A549 treated with GW870086 at 1 μM for 4 hours (cell line): ENCODE results near the gene SNX5. TPM values are rescaled to one million over a fixed set of nuclear protein-coding genes. Genes with fewer than 3 reads are reported as not detected.

Source experiments
- total RNA-seq: library from RNA; stranded (reverse); fragments of 200-300 nt; extraction: Qiagen RNA extraction; gene quantifications from 5 replicates; pipeline ENCODE4 v1.2.3, GENCODE V29; 2022; ENCODE audit warnings: low read depth

The SNX5 gene
- 223 to 242 TPM (median 237 TPM) in 5 replicates for total RNA-seq

GRCh38 chr20:17968366-17969277 is at the start of gene SNX5, which contains the start of gene MGME1:
Gene SNX5, minus strand, starts transcription at chr20:17968794. Its CDS starts 369 bp downstream, at chr20:17968425.
Gene MGME1, plus strand, starts transcription at chr20:17969018. Its CDS starts 842 bp downstream, at chr20:17969860.

Other genes with a start within 250 kb of the SNX5 start
- 38.5 to 45.1 TPM (median 41.4 TPM) in 5 replicates for gene MGME1, start 224 bp upstream of the SNX5 start, total RNA-seq
- 0.18 to 0.34 TPM (median 0.21 TPM) in 4 of 5 replicates, not detected in the other for gene OVOL2, start 89.1 kb upstream of the SNX5 start, total RNA-seq
- 8.6 to 10.1 TPM (median 9.9 TPM) in 5 replicates for gene KAT14, start 169.1 kb upstream of the SNX5 start, total RNA-seq
- 23.7 to 27.7 TPM (median 25.9 TPM) in 5 replicates for gene PET117, start 169.1 kb upstream of the SNX5 start, total RNA-seq